Measurements from ENCODE around the gene ZBTB24. TPM values are rescaled to one million over a fixed set of nuclear protein-coding genes. Genes with fewer than 3 reads are reported as not detected.

ZBTB24 gene
- total and polyA plus RNA-seq, 10 donors = 4.5 to 15.0 (median 11.9) TPM

DNA sequence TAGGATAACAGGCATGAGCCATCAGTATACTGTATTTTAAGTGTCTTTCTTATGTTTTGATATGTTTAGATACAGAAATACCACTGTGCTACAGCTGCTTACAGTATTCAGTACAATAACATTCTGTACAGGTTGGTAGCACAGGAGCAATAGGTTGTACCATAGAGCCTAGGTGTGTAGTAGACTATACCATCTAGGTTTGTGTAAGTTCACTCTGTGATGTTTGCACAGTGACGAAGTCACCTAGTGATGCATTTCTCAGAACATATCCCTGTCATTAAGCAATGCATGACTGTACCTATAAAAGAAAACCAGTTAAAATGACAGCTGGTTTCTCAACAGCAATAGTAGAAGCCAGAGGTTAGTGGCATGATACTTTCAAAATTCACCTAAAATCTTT lies 3.0 kb upstream of the ZBTB24 start:
- no peak for DNase-seq
- no peak for TF ChIP-seq POLR2AphosphoS5 (IDR thresholded peaks at IDR 0.05)
- TF ChIP-seq, protein P1, sequence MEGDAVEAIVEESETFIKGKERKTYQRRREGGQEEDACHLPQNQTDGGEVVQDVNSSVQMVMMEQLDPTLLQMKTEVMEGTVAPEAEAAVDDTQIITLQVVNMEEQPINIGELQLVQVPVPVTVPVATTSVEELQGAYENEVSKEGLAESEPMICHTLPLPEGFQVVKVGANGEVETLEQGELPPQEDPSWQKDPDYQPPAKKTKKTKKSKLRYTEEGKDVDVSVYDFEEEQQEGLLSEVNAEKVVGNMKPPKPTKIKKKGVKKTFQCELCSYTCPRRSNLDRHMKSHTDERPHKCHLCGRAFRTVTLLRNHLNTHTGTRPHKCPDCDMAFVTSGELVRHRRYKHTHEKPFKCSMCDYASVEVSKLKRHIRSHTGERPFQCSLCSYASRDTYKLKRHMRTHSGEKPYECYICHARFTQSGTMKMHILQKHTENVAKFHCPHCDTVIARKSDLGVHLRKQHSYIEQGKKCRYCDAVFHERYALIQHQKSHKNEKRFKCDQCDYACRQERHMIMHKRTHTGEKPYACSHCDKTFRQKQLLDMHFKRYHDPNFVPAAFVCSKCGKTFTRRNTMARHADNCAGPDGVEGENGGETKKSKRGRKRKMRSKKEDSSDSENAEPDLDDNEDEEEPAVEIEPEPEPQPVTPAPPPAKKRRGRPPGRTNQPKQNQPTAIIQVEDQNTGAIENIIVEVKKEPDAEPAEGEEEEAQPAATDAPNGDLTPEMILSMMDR (IDR thresholded peaks at IDR 0.05 in 8 of 11, conservative IDR thresholded peaks at IDR 0.05 in 3 of 11) = no peak
- no peak for TF ChIP-seq POLR2A (IDR thresholded peaks at IDR 0.05)
- Histone ChIP-seq H3K9me3 (no peaks in the 10 kb centered on the region), H3K36me3 (peaks cover 0 to 8% (median 5%) of the 10 kb centered on the region in 6 donors), H3K27ac (no peak overlapping the region), H3K4me1 (peaks cover 11 to 31% (median 26%) of the 10 kb centered on the region in 6 donors), H3K4me3 (no peak overlapping the region), H3K27me3 (replicated peaks in 1 of 7) (no peaks in the 10 kb centered on the region)
- intact Hi-C loops (cut with DNase I; ENCODE audit: low total_unique reads) = no loop called here
- WGBS, 5 donors = 77 to 96% (median 91%) methylated on average over 1 of the region's 1 CpG

DNA sequence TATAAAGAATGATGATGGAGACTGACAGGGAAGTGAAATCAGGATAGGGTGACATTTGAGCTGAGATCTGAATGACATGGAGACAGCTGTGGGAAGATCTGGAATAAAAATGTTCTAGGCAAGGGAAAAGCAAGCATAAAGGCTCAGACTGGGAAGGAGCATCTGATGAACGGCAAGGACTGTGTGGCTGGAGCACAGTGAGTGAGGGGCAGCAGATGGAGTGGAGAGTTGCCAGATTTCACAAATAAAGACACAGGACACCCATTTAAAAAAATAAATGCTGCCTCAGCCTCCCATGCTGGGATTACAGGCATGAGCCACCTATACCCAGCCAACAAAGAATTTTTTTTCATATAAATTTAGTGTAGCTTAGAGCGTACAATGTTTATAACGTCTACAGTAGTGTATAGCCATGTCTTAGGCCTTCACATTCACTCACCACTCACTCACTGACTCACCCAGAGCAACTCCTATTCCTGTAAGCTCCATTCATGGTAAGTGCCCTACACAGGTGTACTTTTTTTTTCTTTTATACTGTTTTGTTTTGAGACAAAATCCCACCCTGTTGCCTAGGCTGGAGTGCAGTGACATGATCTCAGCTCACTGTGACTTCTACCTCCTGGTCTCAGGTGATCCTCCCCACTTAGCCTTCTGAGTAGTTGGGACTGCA lies 2.4 kb upstream of the ZBTB24 start:
- no peak for DNase-seq
- Histone ChIP-seq H3K27me3 (replicated peaks in 1 of 7) (no peaks in the 10 kb centered on the region), H3K27ac (no peak overlapping the region), H3K4me3 (no peak overlapping the region), H3K9me3 (no peaks in the 10 kb centered on the region), H3K4me1 (peaks cover 17 to 32% (median 29%) of the 10 kb centered on the region in 6 donors), H3K36me3 (peaks cover 0 to 14% (median 8%) of the 10 kb centered on the region in 6 donors)
- intact Hi-C loops (cut with DNase I; ENCODE audit: low total_unique reads) = no loop called here
- TF ChIP-seq, protein P1 (IDR thresholded peaks at IDR 0.05 in 8 of 11, conservative IDR thresholded peaks at IDR 0.05 in 3 of 11) = no peak
- TF ChIP-seq POLR2A (IDR thresholded peaks at IDR 0.05) (no peak), POLR2AphosphoS5 (IDR thresholded peaks at IDR 0.05) (no peak)
- WGBS, 5 donors = 86 to 91% (median 88%) methylated on average over 3 of the region's 3 CpGs

DNA sequence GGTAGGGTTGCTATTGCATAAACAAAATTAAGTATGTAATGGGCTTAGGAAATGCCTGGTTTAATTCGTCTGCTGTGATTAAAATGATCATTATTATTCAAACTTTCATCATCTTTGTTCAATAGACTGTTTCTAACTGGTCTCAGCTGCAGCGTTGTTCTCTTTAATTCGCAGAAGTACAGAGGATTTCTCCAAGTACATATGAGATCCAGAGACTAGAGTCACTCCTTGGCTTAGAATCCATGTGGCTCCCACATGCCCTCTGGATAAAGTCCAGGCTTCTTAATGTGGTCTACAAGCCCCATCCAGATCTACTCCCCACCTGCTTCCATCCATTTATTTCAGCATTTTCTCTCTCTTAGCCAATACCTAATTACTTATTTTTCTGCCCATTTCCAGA lies 1.1 kb upstream of the ZBTB24 start:
- Histone ChIP-seq H3K36me3 (peaks cover 0 to 27% (median 8%) of the 10 kb centered on the region in 6 donors), H3K4me3 (peak overlapping the region in 3 of 8 donors; percentile 89 to 100 (median 90)), H3K27me3 (replicated peaks in 1 of 7) (no peaks in the 10 kb centered on the region), H3K4me1 (peaks cover 25 to 45% (median 42%) of the 10 kb centered on the region in 6 donors), H3K9me3 (no peaks in the 10 kb centered on the region), H3K27ac (peak overlapping the region in 6 of 8 donors; percentile 3 to 95 (median 88))
- DNase-seq = no peak
- intact Hi-C loops (cut with DNase I; ENCODE audit: low total_unique reads) = no loop called here
- TF ChIP-seq POLR2AphosphoS5 (IDR thresholded peaks at IDR 0.05) (no peak), POLR2A (IDR thresholded peaks at IDR 0.05) (no peak)
- TF ChIP-seq, protein P1 (IDR thresholded peaks at IDR 0.05 in 8 of 11, conservative IDR thresholded peaks at IDR 0.05 in 3 of 11) = no peak
- WGBS, 5 donors = 66 to 87% (median 70%) methylated on average over 3 of the region's 3 CpGs

DNA sequence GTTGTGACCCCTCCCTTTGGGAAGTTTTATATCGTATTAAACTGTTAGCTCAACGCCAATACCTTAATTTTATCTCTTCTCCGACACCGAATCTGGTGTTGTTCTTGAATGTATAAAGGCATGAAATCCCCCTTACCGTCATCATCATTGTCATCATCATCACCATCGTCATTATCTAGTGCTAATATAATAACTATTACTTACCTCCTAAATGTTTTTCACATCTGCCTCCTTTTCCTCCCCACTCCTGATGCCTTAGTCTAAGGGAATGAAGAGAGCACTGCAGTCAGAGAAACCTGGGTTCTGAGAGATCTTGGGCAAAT lies 677 bp upstream of the ZBTB24 start:
- Histone ChIP-seq H3K27me3 (replicated peaks in 1 of 7) (no peaks in the 10 kb centered on the region), H3K9me3 (no peaks in the 10 kb centered on the region), H3K4me1 (peaks cover 29 to 49% (median 46%) of the 10 kb centered on the region in 6 donors), H3K36me3 (peaks cover 0 to 30% (median 8%) of the 10 kb centered on the region in 6 donors), H3K27ac (peak overlapping the region in 7 of 8 donors; percentile 3 to 95 (median 86)), H3K4me3 (peak overlapping the region; percentile 8 to 100 (median 62))
- intact Hi-C loops (cut with DNase I; ENCODE audit: low total_unique reads) = no loop called here
- TF ChIP-seq POLR2A (IDR thresholded peaks at IDR 0.05) (no peak), POLR2AphosphoS5 (IDR thresholded peaks at IDR 0.05) (no peak)
- TF ChIP-seq, protein P1 (IDR thresholded peaks at IDR 0.05 in 8 of 11, conservative IDR thresholded peaks at IDR 0.05 in 3 of 11) = no peak
- WGBS, 5 donors = 1 to 13% (median 2%) methylated on average over 6 of the region's 6 CpGs
- no peak for DNase-seq

All from spleen (tissue), 11 donors.